Heart left ventricle (tissue), 13 donors: ENCODE data around the gene JSRP1.

ENCODE experiments used
- POLR2A ChIP-seq, 2 donors: fragments of 450-650 bp; IDR thresholded peaks; one replicate each; pipeline ENCODE4 v1.6.1; 2017; ENCODE audit warnings: antibody characterized with exemption in 2 of 2, mild to moderate bottlenecking in 2 of 2, moderate library complexity in 2 of 2
- TF ChIP-seq, protein P1 (sequence below), 12 donors: fragments of 200-600 bp; sonication (generic) in 4 of 12; IDR thresholded peaks; one replicate each; pipeline versions ENCODE4 v1.5.0 to v1.8.0; 2018 to 2022; ENCODE audit warnings: antibody characterized with exemption in 12 of 12, mild to moderate bottlenecking in 5 of 12
- donor health status: ischemic (EF 13 %, LVEDD 7.1; RV severe dilation, severe dysfunction).
- donor health status: DM: no; HTN: yes; CAD: no.
- donor health status: DM: no; HTN: no; CAD: no.
- donor health status: ischemic (EF 25% LVEDD 6.9; RV normal size, moderate dysfunction).
- donor health status: ischemic (EF 25% LVEDD 5.7; RV mildly dilated, moderate dysfunction).
- donor health status: ischemic (EF 35%, LVEDD 5.7; RV mildly dilated, moderate dysfunction).
- donor health status: nonischemic (EF 11% LVEDD 7.7; RV severe dilation, severe dysfunction).
- donor health status: DM: yes; HTN: yes; CAD: no.
- donor health status: PGD.
- donor health status: ischemic (EF 29% LVEDD 5.4; RV normal size, mild dysfunction).
- donor health status: nonischemic (EF 23%, LVEDD 6.1; RV moderate dilation, normal function).

DNA sequence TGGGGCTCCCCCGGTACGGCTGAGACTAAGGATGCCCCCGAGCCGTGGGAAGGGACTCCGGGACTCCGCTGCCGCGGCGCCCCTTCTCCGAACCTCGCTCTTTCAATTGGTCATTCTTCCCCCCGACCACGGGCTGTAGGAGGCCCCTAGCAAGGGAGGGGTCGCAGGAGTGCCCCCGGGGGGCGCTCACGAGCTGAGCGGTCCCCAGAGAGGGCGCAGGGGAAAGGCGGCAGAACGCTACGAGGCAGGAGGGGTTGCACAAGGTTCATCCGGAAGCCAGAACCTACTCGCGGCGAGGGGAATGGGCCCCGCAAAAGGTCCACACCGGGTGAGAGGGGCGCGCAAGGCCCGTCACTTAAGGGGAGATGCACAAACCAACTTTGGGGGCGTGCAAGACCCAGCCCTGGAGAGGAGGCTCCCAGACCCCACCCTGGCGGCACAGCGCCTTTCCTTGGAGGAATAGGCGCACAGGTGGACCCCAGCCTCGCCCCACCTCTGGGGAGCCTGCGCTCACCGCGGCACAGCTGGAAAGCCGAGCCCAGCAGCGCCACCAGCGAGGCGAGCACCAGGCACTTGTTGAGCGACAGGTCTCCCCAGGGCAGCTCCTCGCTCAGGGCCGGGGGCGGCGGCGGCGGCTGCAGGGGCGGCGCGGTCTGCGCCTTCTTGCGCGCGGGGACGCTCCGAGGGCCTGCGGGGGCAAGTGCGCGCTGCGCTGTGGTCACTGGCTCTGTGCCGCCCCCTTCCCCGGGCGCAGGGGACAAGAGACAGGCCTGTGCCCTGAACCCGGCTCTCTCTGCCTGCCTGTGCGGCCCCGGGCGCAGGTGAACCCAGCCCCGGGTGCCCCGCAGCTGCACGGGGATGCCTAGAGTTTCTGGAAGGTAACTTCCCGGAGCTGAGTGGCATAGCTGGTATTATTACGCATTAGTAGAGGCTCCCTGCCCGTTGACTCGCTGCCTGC lies 2.8 kb downstream of the JSRP1 start:
- TF ChIP-seq, protein P1, sequence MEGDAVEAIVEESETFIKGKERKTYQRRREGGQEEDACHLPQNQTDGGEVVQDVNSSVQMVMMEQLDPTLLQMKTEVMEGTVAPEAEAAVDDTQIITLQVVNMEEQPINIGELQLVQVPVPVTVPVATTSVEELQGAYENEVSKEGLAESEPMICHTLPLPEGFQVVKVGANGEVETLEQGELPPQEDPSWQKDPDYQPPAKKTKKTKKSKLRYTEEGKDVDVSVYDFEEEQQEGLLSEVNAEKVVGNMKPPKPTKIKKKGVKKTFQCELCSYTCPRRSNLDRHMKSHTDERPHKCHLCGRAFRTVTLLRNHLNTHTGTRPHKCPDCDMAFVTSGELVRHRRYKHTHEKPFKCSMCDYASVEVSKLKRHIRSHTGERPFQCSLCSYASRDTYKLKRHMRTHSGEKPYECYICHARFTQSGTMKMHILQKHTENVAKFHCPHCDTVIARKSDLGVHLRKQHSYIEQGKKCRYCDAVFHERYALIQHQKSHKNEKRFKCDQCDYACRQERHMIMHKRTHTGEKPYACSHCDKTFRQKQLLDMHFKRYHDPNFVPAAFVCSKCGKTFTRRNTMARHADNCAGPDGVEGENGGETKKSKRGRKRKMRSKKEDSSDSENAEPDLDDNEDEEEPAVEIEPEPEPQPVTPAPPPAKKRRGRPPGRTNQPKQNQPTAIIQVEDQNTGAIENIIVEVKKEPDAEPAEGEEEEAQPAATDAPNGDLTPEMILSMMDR (IDR thresholded peaks at IDR 0.05) = peak in 3 of 12 donors; percentile 8 to 17 (median 10)
- no peak for TF ChIP-seq POLR2A (IDR thresholded peaks at IDR 0.05)
